DMS79 (cell line): ENCODE measurements around the gene ABCB11.
"Not testable (repeated sequence)": the region's sequence is repeated elsewhere in the genome, so short reads cannot be mapped to it uniquely, and the experiment has no call there.

ENCODE experiments used
- DNase-seq: peaks from one replicate; lab custom pipeline; 2025; lab: John Stamatoyannopoulos, UW

Gene ABCB11

GRCh38 chr2:168890006-168890782, 140.9 kb downstream of the ABCB11 start, which contains the start of gene SPC25:
Gene SPC25 (minus strand): TSS chr2:168890430. CDS start chr2:168889519, 911 bp downstream.
- DNase-seq, result peak; percentile 92

- no peak for DNase-seq
Observed at GRCh38 chr2:168889635-168890005, 141.5 kb downstream of the ABCB11 start.

GRCh38 chr2:168884975-168885374, 146.1 kb downstream of the ABCB11 start:
- no peak for DNase-seq

GRCh38 chr2:168882163-168882562, 149.0 kb downstream of the ABCB11 start:
- DNase-seq, result not testable (repeated sequence)

- DNase-seq, result no peak
Observed at GRCh38 chr2:168874368-168875054, 156.6 kb downstream of the ABCB11 start.

GRCh38 chr2:168870824-168871223, 160.3 kb downstream of the ABCB11 start:
- DNase-seq, result not testable (repeated sequence)
